Smooth muscle cell (in vitro differentiated cells): ENCODE measurements around the gene PRKCA. TPM values are rescaled to one million over a fixed set of nuclear protein-coding genes. Genes with fewer than 3 reads are reported as not detected.

Experiments
- DNase-seq: peaks from one replicate; lab custom pipeline; 2025; ENCODE audit not compliant: unreplicated experiment; lab: John Stamatoyannopoulos, UW
- H2AFZ ChIP-seq: fragments of 200-600 bp; sonication (generic); 2 replicates; pipeline ENCODE4 v1.6.0; 2016; ENCODE audit warnings: antibody characterized with exemption, low read depth, mild to moderate bottlenecking
- H3F3A ChIP-seq: fragments of 200-600 bp; sonication (generic); 2 replicates; pipeline ENCODE4 v1.6.0; 2017; ENCODE audit warnings: antibody characterized with exemption, low read depth
- H3K27ac ChIP-seq: fragments of 200-600 bp; sonication (generic); 2 replicates; pipeline ENCODE4 v1.5.1; 2016; ENCODE audit warnings: low read depth, mild to moderate bottlenecking
- H3K27me3 ChIP-seq: fragments of 200-600 bp; sonication (generic); 2 replicates; pipeline ENCODE4 v1.6.1; 2016; ENCODE audit warnings: low read depth, mild to moderate bottlenecking
- H3K36me3 ChIP-seq: fragments of 200-600 bp; sonication (generic); 2 replicates; pipeline ENCODE4 v1.5.1; 2016; ENCODE audit warnings: low read depth
- H3K4me1 ChIP-seq: fragments of 200-600 bp; sonication (generic); 2 replicates; pipeline ENCODE4 v1.5.1; 2016; ENCODE audit warnings: low read depth
- H3K4me2 ChIP-seq: fragments of 200-600 bp; sonication (generic); 2 replicates; pipeline ENCODE4 v1.6.0; 2016; ENCODE audit warnings: mild to moderate bottlenecking
- H3K4me3 ChIP-seq: fragments of 200-600 bp; sonication (generic); 2 replicates; pipeline ENCODE4 v1.5.1; 2016; ENCODE audit warnings: mild to moderate bottlenecking
- H3K79me2 ChIP-seq: fragments of 200-600 bp; sonication (generic); 2 replicates; pipeline ENCODE4 v1.6.0; 2016; ENCODE audit warnings: low read depth, mild to moderate bottlenecking
- H3K9ac ChIP-seq: fragments of 200-600 bp; sonication (generic); 2 replicates; pipeline ENCODE4 v1.6.0; 2016; ENCODE audit warnings: low read depth
- H3K9me3 ChIP-seq: fragments of 200-600 bp; sonication (generic); replicated peaks from 2 replicates; pipeline ENCODE4 v1.5.1; 2016; ENCODE audit warnings: low read depth
- H4K20me1 ChIP-seq: fragments of 200-600 bp; sonication (generic); 2 replicates; pipeline ENCODE4 v1.6.0; 2016; ENCODE audit warnings: low read depth
- CTCF ChIP-seq: fragments of 200-600 bp; sonication (generic); IDR thresholded peaks from 2 replicates; pipeline ENCODE4 v1.5.1; 2017; ENCODE audit warnings: borderline replicate concordance, mild to moderate bottlenecking, antibody characterized with exemption; ENCODE audit not compliant: insufficient read depth, poor library complexity, severe bottlenecking
- WGBS: methylation state at CpG from one replicate; pipeline ENCODE4 v1.1.7; 2016; ENCODE audit warnings: low lambda C conversion rate; 5-methylcytosine and 5-hydroxymethylcytosine counted together
- polyA plus RNA-seq: library from polyadenylated mRNA; unstranded; fragments of >200 nt; fragmentation: Nextera tagmentation; extraction: Ambion mirVana; gene quantifications from 2 replicates; pipeline ENCODE4 v1.2.1, GENCODE V29; 2016
- total RNA-seq: library from RNA; depleted of rRNA; stranded (reverse); fragments of >200 nt; gene quantifications from 2 replicates; pipeline ENCODE4 v1.2.3, GENCODE V29; 2014

The PRKCA gene
- total and polyA plus RNA-seq, 2 experiments from 2014 or later, result 0.78 to 7.1 TPM

- Histone ChIP-seq H3K27me3 (no peaks in the 10 kb centered on the region), H3K36me3 (no peaks in the 10 kb centered on the region), H3K9ac (no peak overlapping the region), H3F3A (no peaks in the 10 kb centered on the region), H3K4me1 (peaks cover 4% of the 10 kb centered on the region), H2AFZ (no peak overlapping the region), H3K4me2 (no peak overlapping the region), H3K4me3 (no peak overlapping the region), H3K9me3 (no peaks in the 10 kb centered on the region), H3K27ac (peak overlapping the region; percentile 45), H4K20me1 (no peaks in the 10 kb centered on the region), H3K79me2 (no peaks in the 10 kb centered on the region)
- peak; percentile 82 for TF ChIP-seq CTCF
- peak; percentile 40 for DNase-seq
- 59% methylated on average over 15 of the region's 15 CpGs for WGBS
Observed at GRCh38 chr17:66567234-66568170, 265.1 kb downstream of the PRKCA start.

- no peak for DNase-seq
- TF ChIP-seq CTCF, result no peak
- H3F3A ChIP-seq, result no peaks in the 10 kb centered on the region
Observed at GRCh38 chr17:66569572-66569971, 267.2 kb downstream of the PRKCA start.

GRCh38 chr17:66570447-66571195, 268.2 kb downstream of the PRKCA start:
- Histone ChIP-seq H4K20me1 (no peaks in the 10 kb centered on the region), H3K4me2 (no peak overlapping the region), H3K4me1 (no peaks in the 10 kb centered on the region), H3K9me3 (no peaks in the 10 kb centered on the region), H3K79me2 (no peaks in the 10 kb centered on the region), H3K4me3 (no peak overlapping the region), H3K9ac (no peak overlapping the region), H3K36me3 (no peaks in the 10 kb centered on the region), H3F3A (no peaks in the 10 kb centered on the region), H2AFZ (no peak overlapping the region), H3K27me3 (no peaks in the 10 kb centered on the region), H3K27ac (no peak overlapping the region)
- WGBS, result 82% methylated on average over 9 of the region's 9 CpGs
- TF ChIP-seq CTCF, result no peak
- DNase-seq, result no peak

More at GRCh38 chr17:66569572-66569971, 267.2 kb downstream of the PRKCA start:
- Histone ChIP-seq H3K27me3 (no peaks in the 10 kb centered on the region), H3K9ac (no peak overlapping the region), H4K20me1 (no peaks in the 10 kb centered on the region), H2AFZ (no peak overlapping the region), H3K4me3 (no peak overlapping the region), H3K4me2 (no peak overlapping the region), H3K4me1 (peaks cover 4% of the 10 kb centered on the region), H3K79me2 (no peaks in the 10 kb centered on the region), H3K36me3 (no peaks in the 10 kb centered on the region), H3K9me3 (no peaks in the 10 kb centered on the region), H3K27ac (no peak overlapping the region)
- 88% methylated on average over 2 of the region's 2 CpGs for WGBS
